Tibial nerve (tissue), 4 donors: ENCODE measurements around the gene NLRP13. TPM values are rescaled to one million over a fixed set of nuclear protein-coding genes. Genes with fewer than 3 reads are reported as not detected.

ENCODE experiments used
- DNase-seq, 2 donors: peaks; one replicate each; pipeline ENCODE4 v3.0.0-alpha.2; 2019; ENCODE audit warnings: low spot score in 2 of 2
- H3K27ac ChIP-seq, 4 donors: fragments of 200-600 bp; sonication (generic) in 3 of 4; one replicate each; pipeline ENCODE4 v1.5.1; 2017 to 2019; ENCODE audit warnings: mild to moderate bottlenecking in 1 of 4
- H3K27me3 ChIP-seq, 2 donors: fragments of 200-600 bp; sonication (generic) in 1 of 2; one replicate each; pipeline versions ENCODE4 v1.5.1 to v1.6.0; 2017 to 2019
- H3K36me3 ChIP-seq, 3 donors: fragments of 200-600 bp; sonication (generic); one replicate each; pipeline ENCODE4 v1.5.1; 2018 to 2019
- H3K4me1 ChIP-seq, 4 donors: fragments of 200-600 bp; sonication (generic) in 3 of 4; one replicate each; pipeline ENCODE4 v1.5.1; 2017 to 2019
- H3K4me3 ChIP-seq, 4 donors: fragments of 200-600 bp; sonication (generic) in 3 of 4; one replicate each; pipeline ENCODE4 v1.5.1; 2017 to 2019; ENCODE audit warnings: mild to moderate bottlenecking in 1 of 4, moderate library complexity in 1 of 4
- H3K9me3 ChIP-seq, 4 donors: fragments of 200-600 bp; sonication (generic) in 3 of 4; one replicate each; pipeline ENCODE4 v1.5.1; 2017 to 2019
- CTCF ChIP-seq, 5 experiments: fragments of 200-600 bp in 3 of 5; fragments of 450-650 bp in 2 of 5; sonication (generic) in 3 of 5; IDR thresholded peaks; one replicate each; pipeline ENCODE4 v1.5.1; 2016 to 2019; ENCODE audit warnings: antibody characterized with exemption in 5 of 5, mild to moderate bottlenecking in 3 of 5, moderate library complexity in 2 of 5
- EP300 ChIP-seq, 2 donors: sonication (generic); formaldehyde crosslinking; IDR thresholded peaks; one replicate each; pipeline ENCODE4 v1.6.1; 2017; ENCODE audit warnings: antibody characterized with exemption in 2 of 2, mild to moderate bottlenecking in 1 of 2
- POLR2A ChIP-seq, 2 donors: fragments of 450-650 bp; IDR thresholded peaks; one replicate each; pipeline ENCODE4 v1.6.1; 2017; ENCODE audit warnings: antibody characterized with exemption in 2 of 2, mild to moderate bottlenecking in 2 of 2, moderate library complexity in 2 of 2
- WGBS, 2 donors: methylation state at CpG; one replicate each; pipeline ENCODE4 v1.1.5; 2018; 5-methylcytosine and 5-hydroxymethylcytosine counted together
- total RNA-seq, 4 donors: library from RNA; depleted of rRNA; stranded (reverse); fragments of >200 nt; gene quantifications; one replicate each; pipeline ENCODE4 v1.1.0, GENCODE V29; 2016

The NLRP13 gene
- not detected for total RNA-seq

GRCh38 chr19:55931936-55932386, at the start of gene NLRP13:
Gene NLRP13, minus strand, starts transcription at chr19:55932336. Its CDS starts 25 bp downstream, at chr19:55932311.
- Histone ChIP-seq H3K36me3 (no peaks in the 10 kb centered on the region), H3K4me1 (no peaks in the 10 kb centered on the region), H3K27me3 (no peaks in the 10 kb centered on the region), H3K4me3 (no peak within 1 kb of the TSS), H3K27ac (no peak within 1 kb of the TSS), H3K9me3 (peaks cover 0 to 52% (median 0%) of the 10 kb centered on the region in 4 donors)
- TF ChIP-seq CTCF (IDR thresholded peaks at IDR 0.05) (no peak), POLR2A (IDR thresholded peaks at IDR 0.05) (no peak), EP300 (IDR thresholded peaks at IDR 0.05) (no peak)
- DNase-seq, result no peak
- 81 to 91% methylated on average over 8 of the region's 8 CpGs for WGBS, 2 donors

- H3K4me1 ChIP-seq, result no peaks in the 10 kb centered on the region
- H3K36me3 ChIP-seq, result no peaks in the 10 kb centered on the region
- DNase-seq, result no peak
- peaks cover 0 to 32% (median 0%) of the 10 kb centered on the region in 4 donors for H3K9me3 ChIP-seq
- TF ChIP-seq POLR2A (IDR thresholded peaks at IDR 0.05) (no peak), EP300 (IDR thresholded peaks at IDR 0.05) (no peak), CTCF (IDR thresholded peaks at IDR 0.05) (no peak)
- H3K4me3 ChIP-seq, result no peak overlapping the region
- H3K27me3 ChIP-seq, result no peaks in the 10 kb centered on the region
- WGBS, 2 donors, result 74 to 82% methylated on average over 9 of the region's 9 CpGs
- no peak overlapping the region for H3K27ac ChIP-seq
Observed at GRCh38 chr19:55980415-55980814, 48.3 kb upstream of the NLRP13 start.

GRCh38 chr19:55973982-55974381, 41.8 kb upstream of the NLRP13 start:
- TF ChIP-seq POLR2A (IDR thresholded peaks at IDR 0.05) (no peak), EP300 (IDR thresholded peaks at IDR 0.05) (no peak), CTCF (IDR thresholded peaks at IDR 0.05) (no peak)
- H3K36me3 ChIP-seq, result no peaks in the 10 kb centered on the region
- 43 to 44% methylated on average over 3 of the region's 3 CpGs for WGBS, 2 donors
- peaks cover 0 to 39% (median 0%) of the 10 kb centered on the region in 4 donors for H3K9me3 ChIP-seq
- H3K27ac ChIP-seq, result no peak overlapping the region
- no peak for DNase-seq
- H3K4me1 ChIP-seq, result no peaks in the 10 kb centered on the region
- H3K4me3 ChIP-seq, result no peak overlapping the region
- H3K27me3 ChIP-seq, result no peaks in the 10 kb centered on the region

- Histone ChIP-seq H3K27me3 (no peaks in the 10 kb centered on the region), H3K4me1 (no peaks in the 10 kb centered on the region), H3K4me3 (no peak overlapping the region), H3K36me3 (no peaks in the 10 kb centered on the region), H3K27ac (no peak overlapping the region), H3K9me3 (peaks cover 0 to 31% (median 0%) of the 10 kb centered on the region in 4 donors)
- DNase-seq, result no peak
- 95 to 97% methylated on average over 10 of the region's 10 CpGs for WGBS, 2 donors
- TF ChIP-seq EP300 (IDR thresholded peaks at IDR 0.05) (no peak), CTCF (IDR thresholded peaks at IDR 0.05) (no peak), POLR2A (IDR thresholded peaks at IDR 0.05) (no peak)
Observed at GRCh38 chr19:55962186-55962585, 30.1 kb upstream of the NLRP13 start.

- no peak overlapping the region for H3K27ac ChIP-seq
- H3K27me3 ChIP-seq, result no peaks in the 10 kb centered on the region
- H3K4me1 ChIP-seq, result no peaks in the 10 kb centered on the region
- peaks cover 0 to 21% (median 0%) of the 10 kb centered on the region in 4 donors for H3K9me3 ChIP-seq
- TF ChIP-seq EP300 (IDR thresholded peaks at IDR 0.05) (no peak), CTCF (IDR thresholded peaks at IDR 0.05) (no peak), POLR2A (IDR thresholded peaks at IDR 0.05) (no peak)
- DNase-seq, result no peak
- whole genome bisulfite sequencing, 2 donors, result 84 to 85% methylated on average over 6 of the region's 6 CpGs
- no peaks in the 10 kb centered on the region for H3K36me3 ChIP-seq
- H3K4me3 ChIP-seq, result no peak overlapping the region
Observed at GRCh38 chr19:55959996-55960675, 28.0 kb upstream of the NLRP13 start.
